Measurements from ENCODE around the gene ZNF536. TPM values are rescaled to one million over a fixed set of nuclear protein-coding genes. Genes with fewer than 3 reads are reported as not detected.

Gene ZNF536
- total RNA-seq: 10 to 100 TPM; 30.8 to 48.7 (median 40.8) TPM

GRCh38 chr19:30371960-30372824 lies at the start of gene ZNF536:
Gene ZNF536, plus strand, starts transcription at chr19:30372384. Its CDS starts 71,179 bp downstream, at chr19:30443563.
- Histone ChIP-seq H3K4me1 (peaks cover 0 to 30% (median 2%) of the 10 kb centered on the region in 4 donors), H3K36me3 (no peaks in the 10 kb centered on the region), H3K4me3 (no peak within 1 kb of the TSS), H3K27ac (peak within 1 kb of the TSS in 2 of 4 donors; percentile 52 to 59), H3K9me3 (no peaks in the 10 kb centered on the region), H3K27me3 (peaks cover 0 to 5% of the 10 kb centered on the region in 2 donors)
- DNase-seq (ENCODE audit: low spot score in 2 of 2): no peak
- 40 to 51% methylated on average over 9 of the region's 9 CpGs for WGBS, 2 donors
- TF ChIP-seq EP300 (IDR thresholded peaks at IDR 0.05): no peak
- TF ChIP-seq POLR2A (IDR thresholded peaks at IDR 0.05): no peak
- TF ChIP-seq CTCF (IDR thresholded peaks at IDR 0.05): no peak

GRCh38 chr19:30322641-30323320 lies 49.4 kb upstream of the ZNF536 start:
- no peaks in the 10 kb centered on the region for H3K9me3 ChIP-seq
- H3K27ac ChIP-seq: no peak overlapping the region
- H3K27me3 ChIP-seq: no peaks in the 10 kb centered on the region
- WGBS, 2 donors: 92 to 93% methylated on average over 6 of the region's 6 CpGs
- peaks cover 0 to 22% (median 7%) of the 10 kb centered on the region in 4 donors for H3K4me1 ChIP-seq
- no peak for DNase-seq (ENCODE audit: low spot score in 2 of 2)
- TF ChIP-seq POLR2A (IDR thresholded peaks at IDR 0.05) (no peak), CTCF (IDR thresholded peaks at IDR 0.05) (no peak), EP300 (IDR thresholded peaks at IDR 0.05) (no peak)
- no peak overlapping the region for H3K4me3 ChIP-seq
- no peaks in the 10 kb centered on the region for H3K36me3 ChIP-seq

GRCh38 chr19:30323904-30324303 lies 48.3 kb upstream of the ZNF536 start:
- Histone ChIP-seq H3K27ac (no peak overlapping the region), H3K36me3 (no peaks in the 10 kb centered on the region), H3K9me3 (no peaks in the 10 kb centered on the region), H3K27me3 (no peaks in the 10 kb centered on the region), H3K4me1 (peaks cover 0 to 22% (median 8%) of the 10 kb centered on the region in 4 donors), H3K4me3 (no peak overlapping the region)
- no peak for DNase-seq (ENCODE audit: low spot score in 2 of 2)
- TF ChIP-seq POLR2A (IDR thresholded peaks at IDR 0.05) (no peak), EP300 (IDR thresholded peaks at IDR 0.05) (no peak), CTCF (IDR thresholded peaks at IDR 0.05) (no peak)

- DNase-seq (ENCODE audit: low spot score in 2 of 2): no peak
- no peaks in the 10 kb centered on the region for H3K27me3 ChIP-seq
- no peak overlapping the region for H3K27ac ChIP-seq
- 87 to 88% methylated on average over 7 of the region's 7 CpGs for WGBS, 2 donors
- H3K4me1 ChIP-seq: peaks cover 0 to 22% (median 9%) of the 10 kb centered on the region in 4 donors
- H3K4me3 ChIP-seq: no peak overlapping the region
- H3K9me3 ChIP-seq: no peaks in the 10 kb centered on the region
- TF ChIP-seq EP300 (IDR thresholded peaks at IDR 0.05) (no peak), POLR2A (IDR thresholded peaks at IDR 0.05) (no peak), CTCF (IDR thresholded peaks at IDR 0.05) (no peak)
- H3K36me3 ChIP-seq: no peaks in the 10 kb centered on the region
Observed at GRCh38 chr19:30324982-30325381, 47.2 kb upstream of the ZNF536 start.

Data from tibial nerve (tissue), 4 donors.